A673 (cell line): ENCODE results near the gene MBD3L5. TPM values are rescaled to one million over a fixed set of nuclear protein-coding genes. Genes with fewer than 3 reads are reported as not detected.
"Not testable (repeated sequence)": the region's sequence is repeated elsewhere in the genome, so short reads cannot be mapped to it uniquely, and the experiment has no call there.

ENCODE experiments used
- BruUV-seq: library from RNA; stranded (reverse); fragments of 400-500 nt; replicated peaks from 2 replicates; lab custom pipeline; 2021; lab: Mats Ljungman, UMichigan
- CTCF ChIA-PET: fragments of 300-600 bp; sonication (Branson Sonifier 250); formaldehyde crosslinking; loops from one replicate; lab custom pipeline; 2022; ENCODE audit warnings: antibody characterized with exemption; lab: Charles Lee
- POLR2A ChIA-PET: fragments of 300-600 bp; sonication (Branson Sonifier 250); formaldehyde crosslinking; loops from one replicate; lab custom pipeline; 2022; ENCODE audit warnings: antibody characterized with exemption; ENCODE audit not compliant: low non-redundant PET; lab: Charles Lee
- DNase-seq: peaks from one replicate; pipeline ENCODE4 v3.0.0-alpha.2; 2015; ENCODE audit warnings: low spot score
- H3K27ac ChIP-seq: fragments of 200-600 bp; sonication (generic); 2 replicates; pipeline ENCODE4 v1.5.1; 2016; ENCODE audit warnings: mixed run types, low read depth, mild to moderate bottlenecking, mixed read lengths, antibody characterized with exemption, low read length; ENCODE audit not compliant: poor library complexity, severe bottlenecking
- H3K27me3 ChIP-seq: fragments of 200-600 bp; sonication (generic); replicated peaks from 2 replicates; pipeline ENCODE4 v1.6.1; 2017; ENCODE audit warnings: mixed run types, low read depth, mild to moderate bottlenecking, mixed read lengths, antibody characterized with exemption, low read length; ENCODE audit not compliant: insufficient read depth, poor library complexity
- H3K36me3 ChIP-seq: fragments of 200-600 bp; sonication (generic); 2 replicates; pipeline ENCODE4 v1.6.1; 2016; ENCODE audit warnings: mixed run types, mild to moderate bottlenecking, mixed read lengths, antibody characterized with exemption, low read length; ENCODE audit not compliant: insufficient read depth, poor library complexity, severe bottlenecking
- H3K4me1 ChIP-seq: fragments of 200-600 bp; sonication (generic); 2 replicates; pipeline ENCODE4 v1.6.1; 2017; ENCODE audit warnings: mixed run types, mild to moderate bottlenecking, mixed read lengths, antibody characterized with exemption, low read length; ENCODE audit not compliant: insufficient read depth, poor library complexity, severe bottlenecking
- H3K4me3 ChIP-seq: fragments of 200-600 bp; sonication (generic); 2 replicates; pipeline ENCODE4 v1.5.1; 2016; ENCODE audit warnings: low read depth, mixed run types, mild to moderate bottlenecking, mixed read lengths, low read length; ENCODE audit not compliant: poor library complexity, severe bottlenecking
- H3K9me3 ChIP-seq: fragments of 200-600 bp; sonication (generic); 2 replicates; pipeline ENCODE4 v1.6.1; 2016; ENCODE audit warnings: mixed run types, low read depth, mild to moderate bottlenecking, mixed read lengths, antibody characterized with exemption, low read length; ENCODE audit not compliant: poor library complexity, severe bottlenecking
- intact Hi-C: fragments of 100-400 bp; cut with micrococcal nuclease; formaldehyde crosslinking; loops from one replicate; pipeline ENCODE4 v1.10.0; 2022; ENCODE audit not compliant: unreplicated experiment
- total RNA-seq: library from RNA; stranded (reverse); gene quantifications from 2 replicates; pipeline ENCODE4 v1.2.3, GENCODE V29; 2021

Gene MBD3L5
- total RNA-seq, 1 experiment from 2014 or later, result 0.47 TPM

DNA sequence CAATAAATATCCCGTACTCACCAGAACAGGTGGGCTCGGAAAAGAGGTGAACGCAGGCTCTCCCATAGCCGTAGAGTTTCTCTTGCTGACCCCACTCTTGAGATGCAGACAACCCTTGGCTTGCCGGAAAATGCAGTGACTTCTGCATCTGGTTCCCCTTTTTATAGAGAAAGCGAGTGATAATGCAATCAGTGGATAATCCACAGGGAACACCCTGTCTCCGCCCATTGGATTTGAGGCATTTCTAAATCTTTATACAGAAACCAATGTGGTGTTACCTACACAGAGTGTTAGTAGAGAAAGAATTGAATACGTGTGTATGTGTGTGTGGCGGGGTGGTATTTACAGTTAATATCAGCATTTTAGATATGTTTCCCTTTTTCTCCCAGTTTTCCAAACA, 9.7 kb downstream of the MBD3L5 start, which contains the start of gene MBD3L4:
Gene MBD3L4, minus strand, starts transcription at position 101 of the 400 bp plus-strand sequence. Its CDS starts 35 bp downstream, at position 66.
- DNase-seq, intact Hi-C loops, H3K9me3 ChIP-seq, BruUV-seq, H3K4me3 ChIP-seq, H3K4me1 ChIP-seq, POLR2A ChIA-PET, CTCF ChIA-PET, H3K36me3 ChIP-seq, H3K27ac ChIP-seq, H3K27me3 ChIP-seq: not testable (repeated sequence)

DNA sequence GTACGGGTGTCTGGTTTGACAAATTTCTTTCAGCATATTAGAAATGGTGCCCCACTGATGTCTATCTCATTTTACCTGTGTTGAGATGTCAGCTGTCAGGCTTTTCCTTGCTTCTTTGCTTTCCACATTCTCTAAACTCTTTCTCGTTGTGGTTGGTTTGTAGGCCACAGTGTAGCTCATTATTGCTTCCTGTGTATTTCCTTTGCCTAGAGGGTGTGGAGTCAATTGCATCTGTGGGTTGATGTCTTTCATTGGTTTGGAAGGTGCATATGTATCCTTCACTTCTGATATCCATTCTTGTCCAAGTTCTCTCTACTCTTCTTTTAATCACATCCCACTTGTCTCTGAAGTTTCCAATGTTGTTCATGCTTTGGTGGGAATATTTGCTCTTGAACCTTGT, 11.2 kb downstream of the MBD3L5 start:
- H3K27me3 ChIP-seq, BruUV-seq, POLR2A ChIA-PET, DNase-seq, intact Hi-C loops, H3K27ac ChIP-seq, H3K9me3 ChIP-seq, H3K36me3 ChIP-seq, CTCF ChIA-PET, H3K4me3 ChIP-seq, H3K4me1 ChIP-seq: not testable (repeated sequence)

GRCh38 chr19:7049021-7049420, 18.6 kb downstream of the MBD3L5 start, which contains the start of gene MBD3L2:
Gene MBD3L2, plus strand, starts transcription at chr19:7049321. Its CDS starts 53 bp downstream, at chr19:7049374.
- CTCF ChIA-PET, intact Hi-C loops, H3K27ac ChIP-seq, H3K9me3 ChIP-seq, BruUV-seq, H3K36me3 ChIP-seq, H3K4me3 ChIP-seq, H3K27me3 ChIP-seq, POLR2A ChIA-PET, H3K4me1 ChIP-seq, DNase-seq: not testable (repeated sequence)

DNA sequence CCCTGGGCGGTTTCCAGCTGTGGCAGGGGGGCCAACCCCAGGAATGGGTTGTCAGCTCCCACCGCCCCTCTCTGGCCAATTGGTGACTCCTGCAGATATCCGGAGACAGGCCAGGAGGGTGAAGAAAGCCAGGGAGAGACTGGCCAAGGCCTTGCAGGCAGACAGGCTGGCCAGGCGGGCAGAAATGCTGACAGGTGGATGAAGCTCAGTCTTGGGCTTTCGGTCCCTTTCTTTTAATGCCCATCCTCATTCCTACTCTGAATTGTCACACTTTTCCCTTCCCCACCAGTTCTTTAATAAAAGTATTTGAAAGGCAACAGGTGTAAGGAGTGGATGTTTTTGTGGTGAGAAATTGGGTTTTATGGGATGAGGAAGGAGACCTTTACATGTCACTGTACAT, 21.0 kb downstream of the MBD3L5 start:
- H3K36me3 ChIP-seq, POLR2A ChIA-PET, BruUV-seq, intact Hi-C loops, H3K4me3 ChIP-seq, H3K4me1 ChIP-seq, H3K27ac ChIP-seq, DNase-seq, H3K27me3 ChIP-seq, CTCF ChIA-PET, H3K9me3 ChIP-seq: not testable (repeated sequence)

GRCh38 chr19:7052896-7053295, 22.5 kb downstream of the MBD3L5 start:
- BruUV-seq, DNase-seq, H3K36me3 ChIP-seq, H3K27ac ChIP-seq, H3K9me3 ChIP-seq, H3K4me3 ChIP-seq, CTCF ChIA-PET, intact Hi-C loops, H3K27me3 ChIP-seq, H3K4me1 ChIP-seq, POLR2A ChIA-PET: not testable (repeated sequence)

- H3K9me3 ChIP-seq, H3K27ac ChIP-seq, POLR2A ChIA-PET, DNase-seq, CTCF ChIA-PET, H3K4me3 ChIP-seq, H3K36me3 ChIP-seq, H3K4me1 ChIP-seq, BruUV-seq, intact Hi-C loops, H3K27me3 ChIP-seq: not testable (repeated sequence)
Observed at GRCh38 chr19:7054635-7055368, 24.4 kb downstream of the MBD3L5 start.

DNA sequence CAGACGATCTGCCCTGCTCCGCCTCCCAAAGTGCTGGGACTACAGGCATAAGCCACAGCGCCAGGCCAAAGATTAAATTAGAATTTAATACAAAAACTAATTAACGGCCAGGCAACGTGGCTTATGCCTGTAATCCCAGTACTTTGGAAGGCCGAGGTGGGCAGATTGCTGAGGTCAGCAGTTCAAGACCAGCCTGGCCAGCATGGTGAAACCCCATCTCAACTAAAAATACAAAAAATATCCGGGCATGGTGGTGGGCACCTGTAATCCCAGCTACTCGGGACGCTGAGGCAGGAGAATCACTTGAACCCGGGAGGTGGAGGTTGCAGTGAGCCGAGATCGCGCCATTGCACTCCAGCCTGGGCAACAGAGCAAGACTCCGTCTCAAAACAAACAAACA, 25.3 kb downstream of the MBD3L5 start:
- H3K36me3 ChIP-seq, BruUV-seq, H3K4me3 ChIP-seq, H3K4me1 ChIP-seq, CTCF ChIA-PET, H3K27me3 ChIP-seq, intact Hi-C loops, DNase-seq, POLR2A ChIA-PET, H3K9me3 ChIP-seq, H3K27ac ChIP-seq: not testable (repeated sequence)
